GM19193 (cell line): Measurements from ENCODE around the gene FCN1.

ENCODE experiments used
- POLR2A ChIP-seq: IDR thresholded peaks from 4 replicates; pipeline ENCODE4 v1.6.1; 2011; ENCODE audit not compliant: insufficient read depth, insufficient read length; ENCODE audit errors: extremely low read depth

Gene FCN1

GRCh38 chr9:134870746-134871662 is 46.7 kb downstream of the FCN1 start:
- TF ChIP-seq POLR2A, result no peak

GRCh38 chr9:134870301-134870694 is 47.4 kb downstream of the FCN1 start:
- TF ChIP-seq POLR2A, result no peak

- TF ChIP-seq POLR2A, result no peak
These were observed 48.0 kb downstream of the FCN1 start for GRCh38 chr9:134869554-134870300.

GRCh38 chr9:134868751-134869553 is 48.8 kb downstream of the FCN1 start:
- no peak for TF ChIP-seq POLR2A

- no peak for TF ChIP-seq POLR2A
These were observed 49.6 kb downstream of the FCN1 start for GRCh38 chr9:134867917-134868750.

GRCh38 chr9:134864821-134865190 is 52.9 kb downstream of the FCN1 start:
- TF ChIP-seq POLR2A, result no peak

- no peak for TF ChIP-seq POLR2A
These were observed 53.5 kb downstream of the FCN1 start for GRCh38 chr9:134863941-134864820.

GRCh38 chr9:134863306-134863902 is 54.3 kb downstream of the FCN1 start:
- TF ChIP-seq POLR2A, result no peak

GRCh38 chr9:134861595-134862334 is 55.9 kb downstream of the FCN1 start:
- TF ChIP-seq POLR2A, result no peak

GRCh38 chr9:134860510-134860909 is 57.2 kb downstream of the FCN1 start:
- TF ChIP-seq POLR2A, result no peak

- peak; percentile 51 for TF ChIP-seq POLR2A
These were observed 59.5 kb downstream of the FCN1 start for GRCh38 chr9:134858051-134858841.
